Stomach (tissue), 9 donors: ENCODE results near the gene GRK6. TPM values are rescaled to one million over a fixed set of nuclear protein-coding genes. Genes with fewer than 3 reads are reported as not detected.
"Not testable (repeated sequence)": the region's sequence is repeated elsewhere in the genome, so short reads cannot be mapped to it uniquely, and the experiment has no call there.

Experiments
- DNase-seq, 2 donors: peaks; one replicate each; pipeline versions ENCODE4 v3.0.0 to v3.0.0-alpha.2; 2013 to 2019
- H3K27ac ChIP-seq, 5 donors: fragments of 200-600 bp in 4 of 5; sonication (generic) in 4 of 5; one replicate each; pipeline ENCODE4 v1.5.1; 2013 to 2019; ENCODE audit warnings: mild to moderate bottlenecking in 1 of 5, moderate library complexity in 1 of 5
- H3K27me3 ChIP-seq, 3 donors: fragments of 200-600 bp; sonication (generic); one replicate each; pipeline ENCODE4 v1.5.1; 2017 to 2019; ENCODE audit warnings: mixed run types in 1 of 3
- H3K36me3 ChIP-seq, 4 donors: fragments of 200-600 bp; sonication (generic); 1 replicate in 3 of 4; 2 replicates in 1 of 4; pipeline ENCODE4 v1.5.1; 2016 to 2019
- H3K4me1 ChIP-seq, 4 donors: fragments of 200-600 bp; sonication (generic); one replicate each; pipeline ENCODE4 v1.5.1; 2016 to 2019
- H3K4me3 ChIP-seq, 4 donors: fragments of 200-600 bp; sonication (generic) in 3 of 4; one replicate each; pipeline ENCODE4 v1.5.1; 2016 to 2019; ENCODE audit warnings: mild to moderate bottlenecking in 1 of 4
- H3K9me3 ChIP-seq, 4 donors: fragments of 200-600 bp; sonication (generic); one replicate each; pipeline ENCODE4 v1.5.1; 2016 to 2019
- EP300 ChIP-seq: sonication (generic); formaldehyde crosslinking; IDR thresholded peaks from one replicate; pipeline ENCODE4 v1.6.1; 2017; ENCODE audit warnings: antibody characterized with exemption
- POLR2A ChIP-seq, 4 donors: fragments of 450-650 bp; IDR thresholded peaks; one replicate each; pipeline ENCODE4 v1.6.1; 2016; ENCODE audit warnings: antibody characterized with exemption in 4 of 4, control low read depth in 2 of 4, mild to moderate bottlenecking in 1 of 4, moderate library complexity in 1 of 4
- POLR2AphosphoS5 ChIP-seq, 3 donors: sonication (generic); formaldehyde crosslinking; IDR thresholded peaks; one replicate each; pipeline ENCODE4 v1.6.1; 2016; ENCODE audit warnings: antibody characterized with exemption in 3 of 3
- WGBS, 5 donors: extraction: QIAGEN DNeasy Blood & Tissue Kit in 3 of 5; methylation state at CpG; one replicate each; pipeline versions ENCODE4 v1.1.5 to v1.1.7; 2013 to 2018; 5-methylcytosine and 5-hydroxymethylcytosine counted together
- intact Hi-C: fragments of 100-400 bp; cut with DNase I; formaldehyde crosslinking; loops from one replicate; pipeline ENCODE4 v1.15.1; 2023; ENCODE audit warnings: low total_unique reads
- polyA plus RNA-seq, 3 donors: library from polyadenylated mRNA; stranded (reverse); fragments of 200-250 nt; gene quantifications; one replicate each; pipeline ENCODE4 v1.2.3, GENCODE V29; 2013
- total RNA-seq, 5 donors: library from RNA; depleted of rRNA; stranded (reverse); fragments of >200 nt; gene quantifications; one replicate each; pipeline versions ENCODE4 v1.1.0 to v1.2.3, GENCODE V29; 2014 to 2016
- TF ChIP-seq, protein P1 (sequence below), 7 experiments: fragments of 450-650 bp in 4 of 7; fragments of 200-600 bp in 3 of 7; sonication (generic) in 3 of 7; IDR thresholded peaks; one replicate each; pipeline ENCODE4 v1.5.1; 2016 to 2019; ENCODE audit warnings: antibody characterized with exemption in 7 of 7, control low read depth in 2 of 7, mild to moderate bottlenecking in 1 of 7
- donor health status: healthy with polysubstance abuse.
- donor health status: Bipolar disorder and iron deficiency.
- donor health status: healthy.

GRK6 gene
- total and polyA plus RNA-seq, 8 donors: 1.8 to 91.2 (median 17.7) TPM

GRCh38 chr5:177484902-177485549, 58.5 kb downstream of the GRK6 start:
- H3K27ac ChIP-seq: peak overlapping the region in 2 of 5 donors; percentile 16 to 26
- DNase-seq: no peak
- TF ChIP-seq POLR2AphosphoS5 (IDR thresholded peaks at IDR 0.05) (no peak), POLR2A (IDR thresholded peaks at IDR 0.05) (no peak), EP300 (no peak)
- TF ChIP-seq, protein P1, sequence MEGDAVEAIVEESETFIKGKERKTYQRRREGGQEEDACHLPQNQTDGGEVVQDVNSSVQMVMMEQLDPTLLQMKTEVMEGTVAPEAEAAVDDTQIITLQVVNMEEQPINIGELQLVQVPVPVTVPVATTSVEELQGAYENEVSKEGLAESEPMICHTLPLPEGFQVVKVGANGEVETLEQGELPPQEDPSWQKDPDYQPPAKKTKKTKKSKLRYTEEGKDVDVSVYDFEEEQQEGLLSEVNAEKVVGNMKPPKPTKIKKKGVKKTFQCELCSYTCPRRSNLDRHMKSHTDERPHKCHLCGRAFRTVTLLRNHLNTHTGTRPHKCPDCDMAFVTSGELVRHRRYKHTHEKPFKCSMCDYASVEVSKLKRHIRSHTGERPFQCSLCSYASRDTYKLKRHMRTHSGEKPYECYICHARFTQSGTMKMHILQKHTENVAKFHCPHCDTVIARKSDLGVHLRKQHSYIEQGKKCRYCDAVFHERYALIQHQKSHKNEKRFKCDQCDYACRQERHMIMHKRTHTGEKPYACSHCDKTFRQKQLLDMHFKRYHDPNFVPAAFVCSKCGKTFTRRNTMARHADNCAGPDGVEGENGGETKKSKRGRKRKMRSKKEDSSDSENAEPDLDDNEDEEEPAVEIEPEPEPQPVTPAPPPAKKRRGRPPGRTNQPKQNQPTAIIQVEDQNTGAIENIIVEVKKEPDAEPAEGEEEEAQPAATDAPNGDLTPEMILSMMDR (IDR thresholded peaks at IDR 0.05): no peak
- 56 to 81% (median 76%) methylated on average over 12 to 13 of the region's 13 CpGs for WGBS, 5 donors
- peaks cover 8 to 69% (median 36%) of the 10 kb centered on the region in 4 donors for H3K4me1 ChIP-seq
- H3K9me3 ChIP-seq: no peaks in the 10 kb centered on the region
- no peaks in the 10 kb centered on the region for H3K27me3 ChIP-seq
- H3K4me3 ChIP-seq: no peak overlapping the region
- intact Hi-C loops: no loop called here
- peaks cover 31 to 80% (median 65%) of the 10 kb centered on the region in 4 donors for H3K36me3 ChIP-seq

DNA sequence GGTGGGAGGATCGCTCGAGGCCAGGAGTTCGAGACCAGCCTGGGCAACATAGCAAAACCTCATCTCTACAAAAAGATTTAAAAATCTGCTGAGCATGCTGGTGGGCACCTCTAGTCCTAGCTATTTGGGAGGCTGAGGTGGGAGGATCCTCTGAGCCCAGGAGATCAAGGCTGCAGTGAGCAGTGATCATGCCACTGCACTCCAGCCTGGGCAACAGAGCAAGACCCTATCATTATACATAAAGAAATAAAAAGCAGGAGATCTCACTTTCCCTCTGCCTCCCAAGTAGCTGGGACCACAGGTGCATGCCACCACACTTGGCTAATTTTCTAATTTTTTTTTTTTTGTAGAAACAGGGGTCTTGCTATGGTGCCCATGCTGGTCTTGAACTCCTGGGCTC, 59.3 kb downstream of the GRK6 start:
- H3K36me3 ChIP-seq: peaks cover 32 to 87% (median 72%) of the 10 kb centered on the region in 4 donors

GRCh38 chr5:177486256-177486655, 59.8 kb downstream of the GRK6 start:
- TF ChIP-seq POLR2A (IDR thresholded peaks at IDR 0.05) (no peak), POLR2AphosphoS5 (IDR thresholded peaks at IDR 0.05) (no peak), EP300 (no peak)
- TF ChIP-seq, protein P1 (IDR thresholded peaks at IDR 0.05): no peak
- Histone ChIP-seq H3K9me3 (no peaks in the 10 kb centered on the region), H3K4me3 (no peak overlapping the region), H3K27ac (no peak overlapping the region), H3K27me3 (no peaks in the 10 kb centered on the region), H3K4me1 (peaks cover 8 to 72% (median 37%) of the 10 kb centered on the region in 4 donors), H3K36me3 (peaks cover 36 to 91% (median 76%) of the 10 kb centered on the region in 4 donors)
- intact Hi-C loops: no loop called here
- DNase-seq: no peak
- 88 to 98% (median 95%) methylated on average over 3 of the region's 3 CpGs for WGBS, 5 donors

More for the DNA sequence above, 59.3 kb downstream of the GRK6 start:
- DNase-seq, H3K27me3 ChIP-seq, H3K4me3 ChIP-seq, H3K9me3 ChIP-seq, intact Hi-C loops: not testable (repeated sequence)
- H3K27ac ChIP-seq: peak overlapping the region in 2 of 5 donors; percentile 16 to 26
- 93 to 100% (median 96%) methylated on average over 3 of the region's 3 CpGs for WGBS, 5 donors
- peaks cover 8 to 71% (median 37%) of the 10 kb centered on the region in 4 donors for H3K4me1 ChIP-seq

- intact Hi-C loops: no loop called here
- Histone ChIP-seq H3K27ac (no peak overlapping the region), H3K4me3 (no peak overlapping the region), H3K27me3 (no peaks in the 10 kb centered on the region), H3K36me3 (peaks cover 39 to 93% (median 81%) of the 10 kb centered on the region in 4 donors), H3K9me3 (no peaks in the 10 kb centered on the region), H3K4me1 (peaks cover 8 to 72% (median 40%) of the 10 kb centered on the region in 4 donors)
- TF ChIP-seq POLR2A (IDR thresholded peaks at IDR 0.05) (no peak), EP300 (no peak)
- DNase-seq: no peak
- 86 to 94% (median 90%) methylated on average over 8 of the region's 8 CpGs for WGBS, 5 donors
These were observed 60.7 kb downstream of the GRK6 start for GRCh38 chr5:177487144-177487543.

DNA sequence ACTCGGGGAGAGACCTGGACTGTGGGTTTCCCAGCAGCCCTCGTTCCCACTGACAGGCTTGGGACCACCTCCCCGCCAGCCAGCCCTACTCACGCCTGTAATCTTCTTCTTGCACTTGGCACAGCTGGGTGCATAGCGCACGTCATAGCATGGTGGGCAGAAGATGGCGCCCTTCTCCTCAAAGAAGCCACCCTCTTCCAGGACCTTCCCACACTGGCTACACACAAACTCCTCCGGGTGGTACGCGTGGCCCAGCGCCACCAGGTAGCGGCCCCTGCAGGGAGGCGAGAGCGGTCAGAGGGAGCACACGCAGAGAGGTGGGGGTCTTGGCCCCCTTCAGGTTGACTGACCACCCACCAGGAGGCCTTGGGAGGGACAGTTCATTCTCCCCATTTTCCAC, 61.5 kb downstream of the GRK6 start:
- TF ChIP-seq POLR2A (IDR thresholded peaks at IDR 0.05) (no peak), POLR2AphosphoS5 (IDR thresholded peaks at IDR 0.05) (no peak), EP300 (no peak)
- TF ChIP-seq, protein P1 (IDR thresholded peaks at IDR 0.05): no peak
- no peak for DNase-seq

More for the DNA sequence above, 61.5 kb downstream of the GRK6 start:
- H3K4me1 ChIP-seq: peaks cover 8 to 77% (median 42%) of the 10 kb centered on the region in 4 donors
- H3K4me3 ChIP-seq: no peak overlapping the region
- 77 to 93% (median 88%) methylated on average over 3 to 15 of the region's 15 CpGs for WGBS, 5 donors
- no peaks in the 10 kb centered on the region for H3K9me3 ChIP-seq
- H3K27me3 ChIP-seq: no peaks in the 10 kb centered on the region
- peaks cover 40 to 99% (median 84%) of the 10 kb centered on the region in 4 donors for H3K36me3 ChIP-seq
- peak overlapping the region in 1 of 5 donors; percentile 46 for H3K27ac ChIP-seq
- intact Hi-C loops: no loop called here
